Vagina (tissue), 2 donors: ENCODE measurements around the gene IL7R.

Source experiments
- CTCF ChIP-seq, 3 experiments: fragments of 450-650 bp in 2 of 3; fragments of 200-600 bp in 1 of 3; sonication (generic) in 1 of 3; IDR thresholded peaks; one replicate each; pipeline ENCODE4 v1.5.1; 2017 to 2019; ENCODE audit warnings: antibody characterized with exemption in 3 of 3, mild to moderate bottlenecking in 2 of 3, moderate library complexity in 2 of 3
- POLR2A ChIP-seq, 2 donors: fragments of 450-650 bp; IDR thresholded peaks; one replicate each; pipeline ENCODE4 v1.6.1; 2017; ENCODE audit warnings: antibody characterized with exemption in 2 of 2, mild to moderate bottlenecking in 2 of 2, moderate library complexity in 2 of 2
- POLR2AphosphoS5 ChIP-seq, 2 donors: sonication (generic); formaldehyde crosslinking; IDR thresholded peaks; one replicate each; pipeline ENCODE4 v1.9.0; 2017; ENCODE audit warnings: antibody characterized with exemption in 2 of 2, mild to moderate bottlenecking in 2 of 2, low read depth in 1 of 2; ENCODE audit not compliant: insufficient read depth in 1 of 2

GRCh38 chr5:35857606-35858205 is 1.0 kb downstream of the IL7R start:
- no peak for TF ChIP-seq CTCF (IDR thresholded peaks at IDR 0.05)
- TF ChIP-seq POLR2A (IDR thresholded peaks at IDR 0.05), result no peak
- TF ChIP-seq POLR2AphosphoS5 (IDR thresholded peaks at IDR 0.05; ENCODE audit: insufficient read depth in 1 of 2, low read depth in 1 of 2), result no peak
